GM12801 (cell line): ENCODE results near the gene PKP4.

Experiments
- TF ChIP-seq, protein P1 (sequence below): IDR thresholded peaks from one replicate; pipeline ENCODE4 v1.5.1; 2011; ENCODE audit warnings: control low read depth; ENCODE audit not compliant: insufficient read length; ENCODE audit errors: extremely low read depth

The PKP4 gene

DNA sequence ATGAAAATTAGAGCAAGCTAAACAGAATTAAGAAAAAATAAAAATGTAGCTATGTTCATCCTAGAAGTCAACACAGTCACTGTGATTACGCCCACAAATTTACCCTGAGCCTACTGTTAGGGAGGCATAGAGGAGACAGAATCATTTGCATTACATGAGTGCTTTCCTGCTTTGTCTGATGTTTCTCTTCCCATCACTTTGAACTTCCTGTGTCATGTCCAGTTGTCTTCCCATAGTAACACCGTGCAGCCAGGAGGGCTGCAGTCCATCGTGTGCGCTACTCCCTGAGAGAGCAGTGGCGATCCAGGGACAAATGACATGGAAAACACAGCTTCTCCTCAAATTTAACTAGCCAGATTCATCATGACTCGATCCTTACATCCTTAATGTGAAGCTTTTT lies 188.5 kb downstream of the PKP4 start:
- TF ChIP-seq, protein P1, sequence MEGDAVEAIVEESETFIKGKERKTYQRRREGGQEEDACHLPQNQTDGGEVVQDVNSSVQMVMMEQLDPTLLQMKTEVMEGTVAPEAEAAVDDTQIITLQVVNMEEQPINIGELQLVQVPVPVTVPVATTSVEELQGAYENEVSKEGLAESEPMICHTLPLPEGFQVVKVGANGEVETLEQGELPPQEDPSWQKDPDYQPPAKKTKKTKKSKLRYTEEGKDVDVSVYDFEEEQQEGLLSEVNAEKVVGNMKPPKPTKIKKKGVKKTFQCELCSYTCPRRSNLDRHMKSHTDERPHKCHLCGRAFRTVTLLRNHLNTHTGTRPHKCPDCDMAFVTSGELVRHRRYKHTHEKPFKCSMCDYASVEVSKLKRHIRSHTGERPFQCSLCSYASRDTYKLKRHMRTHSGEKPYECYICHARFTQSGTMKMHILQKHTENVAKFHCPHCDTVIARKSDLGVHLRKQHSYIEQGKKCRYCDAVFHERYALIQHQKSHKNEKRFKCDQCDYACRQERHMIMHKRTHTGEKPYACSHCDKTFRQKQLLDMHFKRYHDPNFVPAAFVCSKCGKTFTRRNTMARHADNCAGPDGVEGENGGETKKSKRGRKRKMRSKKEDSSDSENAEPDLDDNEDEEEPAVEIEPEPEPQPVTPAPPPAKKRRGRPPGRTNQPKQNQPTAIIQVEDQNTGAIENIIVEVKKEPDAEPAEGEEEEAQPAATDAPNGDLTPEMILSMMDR, result no peak

DNA sequence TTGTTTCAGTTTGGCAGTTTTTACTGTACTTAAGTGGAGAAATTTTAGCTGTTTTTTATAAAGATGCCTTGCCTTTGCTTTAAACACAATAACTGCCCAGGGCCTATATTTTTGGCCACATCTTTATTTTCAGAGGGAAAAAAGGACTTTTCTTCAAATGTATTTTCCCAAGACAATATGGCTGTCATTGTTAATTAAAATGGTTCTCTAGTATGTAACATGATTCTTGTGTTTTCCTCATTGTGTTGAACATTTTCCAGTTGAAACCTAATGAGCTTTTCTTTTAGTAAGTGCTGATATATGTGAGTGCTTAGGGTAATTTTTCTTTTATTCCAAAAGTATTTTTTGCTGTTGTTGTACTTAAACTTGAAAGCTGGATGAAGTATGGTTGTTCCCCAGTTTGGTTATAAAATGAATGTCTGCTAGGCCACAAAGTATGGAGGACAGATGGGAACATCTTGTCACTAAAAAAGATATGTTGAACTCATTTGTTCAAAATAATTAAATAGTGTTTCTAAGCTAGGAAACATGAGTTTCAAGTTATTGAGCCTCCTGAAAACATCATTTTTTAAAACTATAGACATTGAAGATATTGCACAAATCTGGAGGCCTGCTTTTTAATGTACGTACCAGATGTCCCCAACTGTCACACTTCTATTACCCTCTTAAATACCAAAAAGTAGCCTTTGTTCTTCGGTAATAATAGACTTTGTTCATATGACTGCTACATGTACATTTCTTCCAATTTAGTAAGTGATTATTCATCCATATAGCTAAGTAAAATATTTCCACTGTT lies 190.9 kb downstream of the PKP4 start:
- TF ChIP-seq, protein P1, result no peak

DNA sequence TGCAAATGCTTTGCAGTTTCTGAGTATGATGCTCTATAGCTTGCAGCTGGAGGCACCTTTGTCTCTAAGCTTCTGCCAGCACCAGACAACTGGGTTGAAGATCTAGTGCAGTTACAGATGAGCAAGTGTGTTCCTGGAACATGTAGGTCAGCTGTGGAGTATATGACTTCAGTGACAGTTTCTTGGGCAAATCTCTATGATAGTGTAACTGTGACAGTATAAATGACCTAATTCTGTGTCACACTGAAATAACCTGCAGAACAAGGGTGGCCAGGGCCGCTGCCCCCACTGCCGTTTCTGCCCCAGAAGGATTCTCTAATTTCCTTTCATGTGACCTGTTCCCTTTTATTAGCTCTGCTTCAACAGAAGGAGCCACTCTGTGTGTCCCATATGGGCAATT lies 193.1 kb downstream of the PKP4 start:
- TF ChIP-seq, protein P1, result no peak

DNA sequence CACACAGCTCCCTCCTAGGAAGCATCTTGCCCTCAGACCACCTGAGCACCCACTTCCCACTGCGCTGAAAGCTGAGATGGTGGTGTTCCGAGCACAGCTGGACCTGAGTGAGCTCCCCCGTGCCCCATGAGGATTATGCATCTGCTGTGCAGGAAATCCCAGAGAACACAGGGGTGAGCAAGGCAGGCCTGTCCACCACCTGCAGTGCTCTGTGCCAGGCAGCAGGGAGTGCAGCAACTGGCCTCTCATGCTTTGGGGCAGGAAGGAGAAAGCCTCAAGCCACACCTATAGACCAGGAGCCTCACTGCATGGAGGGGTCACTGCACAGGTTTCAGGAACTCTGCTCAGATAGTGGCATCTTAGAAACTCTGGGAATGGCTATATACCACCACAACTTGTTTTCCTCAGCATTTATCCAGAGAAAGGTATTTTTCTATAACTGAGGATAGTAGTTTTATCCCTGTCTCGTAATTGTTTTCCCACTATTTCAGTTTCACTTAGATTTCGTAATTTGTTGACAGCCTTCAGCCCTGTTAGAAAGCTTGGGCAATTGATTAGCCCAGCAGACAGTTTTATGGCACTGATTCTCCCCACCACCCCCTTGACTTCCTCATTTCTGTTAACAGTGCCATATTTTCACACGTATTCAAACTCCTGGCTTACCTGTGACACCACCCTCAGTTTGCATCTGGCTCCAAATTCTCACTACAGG lies 194.1 kb downstream of the PKP4 start:
- TF ChIP-seq, protein P1, result no peak

DNA sequence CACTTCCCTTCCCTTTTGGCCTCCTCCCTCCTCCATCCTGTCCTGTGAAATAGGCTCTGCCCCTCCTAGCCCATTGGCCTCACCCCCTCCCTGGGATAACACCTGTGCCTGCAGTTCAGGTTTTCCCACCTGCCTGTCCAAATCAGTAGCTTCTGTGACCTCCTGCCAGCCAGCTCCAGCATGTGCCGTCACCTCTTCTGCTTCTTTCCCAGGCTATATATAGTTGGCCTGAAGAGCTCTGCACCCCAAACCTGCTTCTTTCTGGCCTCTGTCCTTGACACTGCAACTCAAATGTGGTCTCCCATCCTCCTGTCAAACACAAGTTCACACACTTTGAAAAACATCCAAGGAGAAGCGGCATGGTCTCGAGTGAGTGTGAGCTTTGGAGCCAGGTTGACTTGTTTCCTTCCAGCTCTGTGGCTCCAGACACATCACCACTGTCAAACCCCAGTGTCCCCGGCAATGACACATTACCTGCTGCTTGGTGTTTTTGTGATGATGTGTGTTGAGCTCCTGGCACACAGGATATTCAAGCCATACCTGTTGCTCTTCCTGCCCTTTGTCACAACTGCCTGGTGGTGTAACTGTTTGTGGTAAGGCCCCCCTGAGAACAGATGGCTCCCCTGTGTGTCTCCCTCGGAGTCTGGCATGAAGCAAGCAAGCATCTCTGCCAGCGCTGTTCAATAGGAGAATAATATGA lies 194.8 kb downstream of the PKP4 start:
- TF ChIP-seq, protein P1, result no peak

DNA sequence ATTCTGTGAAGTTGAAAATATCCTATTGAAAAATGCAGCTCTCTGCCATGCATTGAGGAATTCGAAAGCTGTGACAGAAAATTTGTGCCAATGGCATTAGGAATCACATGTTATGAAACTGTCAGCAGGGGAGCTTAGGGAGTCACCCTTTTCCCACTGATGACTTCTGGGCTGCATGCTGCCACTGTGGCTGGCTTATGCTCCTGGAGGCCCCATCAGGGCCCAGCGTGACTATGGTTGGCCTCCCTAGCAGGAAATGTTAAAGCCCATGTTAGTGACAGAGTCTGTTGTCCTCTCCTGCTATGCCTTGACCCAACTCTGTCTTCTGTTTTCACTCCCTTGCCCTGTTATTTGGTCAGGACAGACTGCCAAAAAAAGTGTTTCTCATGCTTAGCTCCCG lies 198.9 kb downstream of the PKP4 start:
- TF ChIP-seq, protein P1, result no peak

DNA sequence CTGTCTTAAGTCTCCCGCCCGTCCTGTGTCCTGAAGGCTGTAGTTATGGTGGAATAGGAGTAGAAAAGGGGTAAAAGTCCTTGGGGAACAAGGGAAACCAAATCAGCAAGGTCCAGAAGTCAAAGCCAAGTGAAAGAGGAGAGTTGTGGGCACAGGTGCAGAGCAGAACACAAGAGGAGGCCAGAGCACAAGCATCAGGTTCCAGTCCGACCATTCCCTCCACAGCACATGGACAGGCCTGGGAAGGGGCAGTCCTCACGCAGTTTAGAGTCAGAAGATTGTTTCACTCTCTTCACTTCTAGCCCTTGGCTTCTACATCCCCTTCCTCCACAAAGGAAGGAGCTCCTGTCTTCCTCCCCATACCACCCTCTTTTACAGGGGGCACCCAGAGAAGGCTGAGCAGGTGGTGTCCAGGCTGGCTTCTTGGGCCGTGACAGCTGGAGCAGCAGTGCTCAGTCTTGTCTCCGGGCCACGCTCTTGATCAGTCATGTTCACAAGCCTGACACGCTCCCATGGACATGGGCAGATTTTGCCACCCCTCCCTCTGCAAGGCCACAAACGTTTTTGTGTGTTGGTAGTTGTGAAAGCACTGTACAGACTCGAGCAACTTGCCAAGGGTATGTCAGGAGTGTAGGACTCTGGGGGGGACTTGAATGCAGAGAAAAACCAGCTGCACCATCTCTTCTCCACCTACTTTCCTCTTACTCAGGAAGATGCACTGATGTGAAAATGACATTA lies 199.9 kb downstream of the PKP4 start:
- TF ChIP-seq, protein P1, result no peak
